MCF 10A (cell line): ENCODE results near the gene TAOK2. TPM values are rescaled to one million over a fixed set of nuclear protein-coding genes. Genes with fewer than 3 reads are reported as not detected.

ENCODE experiments used
- BruUV-seq: library from RNA; stranded (reverse); fragments of 400-500 nt; replicated peaks from 2 replicates; lab custom pipeline; 2021; lab: Mats Ljungman, UMichigan
- CTCF ChIA-PET: fragments of 300-600 bp; sonication (Branson Sonifier 250); formaldehyde crosslinking; extraction: SDS; loops from one replicate; lab custom pipeline; 2021; ENCODE audit warnings: antibody characterized with exemption, inconsistent platforms; lab: Yijun Ruan, JAX
- POLR2A ChIA-PET: fragments of 300-600, 350-650 bp; sonication (Branson Sonifier 250); formaldehyde crosslinking; extraction: SDS; loops from one replicate; lab custom pipeline; 2020; ENCODE audit warnings: antibody characterized with exemption, inconsistent platforms; lab: Yijun Ruan, JAX
- DNase-seq: peaks from one replicate; pipeline ENCODE4 v3.0.0-alpha.2; 2018; ENCODE audit not compliant: unreplicated experiment
- H3K27ac Mint-ChIP-seq: one replicate; pipeline ENCODE4 v1.8.0; 2022; ENCODE audit warnings: mild to moderate bottlenecking, low read depth, mixed read lengths; ENCODE audit not compliant: unreplicated experiment
- H3K27me3 Mint-ChIP-seq: one replicate; pipeline ENCODE4 v1.8.0; 2022; ENCODE audit warnings: mixed read lengths; ENCODE audit not compliant: insufficient read depth, unreplicated experiment
- H3K36me3 Mint-ChIP-seq: one replicate; pipeline ENCODE4 v1.8.0; 2022; ENCODE audit warnings: mild to moderate bottlenecking, moderate library complexity, mixed read lengths; ENCODE audit not compliant: insufficient read depth, unreplicated experiment
- H3K4me1 Mint-ChIP-seq: one replicate; pipeline ENCODE4 v1.8.0; 2022; ENCODE audit warnings: mixed read lengths; ENCODE audit not compliant: insufficient read depth, unreplicated experiment
- H3K4me3 Mint-ChIP-seq: one replicate; pipeline ENCODE4 v1.8.0; 2022; ENCODE audit warnings: mild to moderate bottlenecking, moderate library complexity, mixed read lengths; ENCODE audit not compliant: unreplicated experiment
- H3K9me3 Mint-ChIP-seq: one replicate; pipeline ENCODE4 v1.8.0; 2022; ENCODE audit warnings: mixed read lengths; ENCODE audit not compliant: unreplicated experiment
- intact Hi-C: fragments of 100-400 bp; cut with micrococcal nuclease; formaldehyde crosslinking; loops from 2 replicates; pipeline ENCODE4 v1.14.1; 2022
- total RNA-seq: library from RNA; stranded (reverse); gene quantifications from 2 replicates; pipeline ENCODE4 v1.2.3, GENCODE V29; 2022
- TF ChIP-seq, protein P1 (sequence below): fragments of 200-600 bp; IDR thresholded peaks from one replicate; pipeline ENCODE4 v1.8.0; 2022; ENCODE audit warnings: antibody characterized with exemption, mild to moderate bottlenecking; ENCODE audit not compliant: unreplicated experiment

TAOK2 gene
- total RNA-seq, 1 experiment from 2014 or later = 29.3 TPM

DNA sequence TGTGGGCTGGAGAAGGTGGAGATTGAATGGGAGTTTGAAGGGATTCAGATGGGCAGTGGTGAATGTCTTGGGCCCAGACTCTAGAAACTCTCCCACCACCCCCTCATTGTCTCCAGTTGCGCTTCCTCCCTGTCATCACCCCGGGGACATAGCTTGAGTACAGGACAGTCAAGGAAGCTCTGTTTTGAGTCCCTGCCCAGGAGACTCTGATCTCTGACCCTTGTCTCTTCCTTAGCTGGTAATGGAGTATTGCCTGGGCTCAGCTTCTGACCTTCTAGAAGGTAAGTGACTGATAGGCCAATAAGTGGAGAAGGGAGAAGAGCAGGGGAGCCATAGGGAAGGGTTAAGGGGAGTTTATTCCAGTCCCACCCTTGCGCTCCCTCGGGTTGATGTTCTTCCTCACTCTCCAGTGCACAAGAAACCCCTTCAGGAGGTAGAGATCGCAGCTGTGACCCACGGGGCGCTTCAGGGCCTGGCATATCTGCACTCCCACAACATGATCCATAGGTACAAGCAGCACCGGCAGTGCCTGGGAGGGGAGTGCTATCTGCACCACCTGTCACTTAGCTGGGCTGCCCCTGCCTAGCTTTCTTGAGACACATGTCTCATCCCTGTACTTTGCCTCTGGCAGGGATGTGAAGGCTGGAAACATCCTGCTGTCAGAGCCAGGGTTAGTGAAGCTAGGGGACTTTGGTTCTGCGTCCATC is 5.0 kb downstream of the TAOK2 start:
- Mint-ChIP-seq H3K36me3 (peaks cover 57% of the 10 kb centered on the region), H3K27ac (no peak overlapping the region), H3K4me1 (peaks cover 27% of the 10 kb centered on the region), H3K9me3 (no peaks in the 10 kb centered on the region), H3K4me3 (no peak overlapping the region), H3K27me3 (no peaks in the 10 kb centered on the region)
- POLR2A ChIA-PET = interaction anchor here (2.2 kb wide), 1 partner anchor 52 kb away, joined by 7 read pairs; the partner anchor contains the start of gene KCTD13
- TF ChIP-seq, protein P1, sequence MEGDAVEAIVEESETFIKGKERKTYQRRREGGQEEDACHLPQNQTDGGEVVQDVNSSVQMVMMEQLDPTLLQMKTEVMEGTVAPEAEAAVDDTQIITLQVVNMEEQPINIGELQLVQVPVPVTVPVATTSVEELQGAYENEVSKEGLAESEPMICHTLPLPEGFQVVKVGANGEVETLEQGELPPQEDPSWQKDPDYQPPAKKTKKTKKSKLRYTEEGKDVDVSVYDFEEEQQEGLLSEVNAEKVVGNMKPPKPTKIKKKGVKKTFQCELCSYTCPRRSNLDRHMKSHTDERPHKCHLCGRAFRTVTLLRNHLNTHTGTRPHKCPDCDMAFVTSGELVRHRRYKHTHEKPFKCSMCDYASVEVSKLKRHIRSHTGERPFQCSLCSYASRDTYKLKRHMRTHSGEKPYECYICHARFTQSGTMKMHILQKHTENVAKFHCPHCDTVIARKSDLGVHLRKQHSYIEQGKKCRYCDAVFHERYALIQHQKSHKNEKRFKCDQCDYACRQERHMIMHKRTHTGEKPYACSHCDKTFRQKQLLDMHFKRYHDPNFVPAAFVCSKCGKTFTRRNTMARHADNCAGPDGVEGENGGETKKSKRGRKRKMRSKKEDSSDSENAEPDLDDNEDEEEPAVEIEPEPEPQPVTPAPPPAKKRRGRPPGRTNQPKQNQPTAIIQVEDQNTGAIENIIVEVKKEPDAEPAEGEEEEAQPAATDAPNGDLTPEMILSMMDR = no peak
- CTCF ChIA-PET = interaction anchor here (0.5 to 1.2 kb wide), 5 partner anchors 34 to 341 kb away, joined by 3 to 4 read pairs (median 3); no protein-coding TSS in a partner anchor
- intact Hi-C loops = no loop called here
- no TSS peak for BruUV-seq
- DNase-seq = no peak

DNA sequence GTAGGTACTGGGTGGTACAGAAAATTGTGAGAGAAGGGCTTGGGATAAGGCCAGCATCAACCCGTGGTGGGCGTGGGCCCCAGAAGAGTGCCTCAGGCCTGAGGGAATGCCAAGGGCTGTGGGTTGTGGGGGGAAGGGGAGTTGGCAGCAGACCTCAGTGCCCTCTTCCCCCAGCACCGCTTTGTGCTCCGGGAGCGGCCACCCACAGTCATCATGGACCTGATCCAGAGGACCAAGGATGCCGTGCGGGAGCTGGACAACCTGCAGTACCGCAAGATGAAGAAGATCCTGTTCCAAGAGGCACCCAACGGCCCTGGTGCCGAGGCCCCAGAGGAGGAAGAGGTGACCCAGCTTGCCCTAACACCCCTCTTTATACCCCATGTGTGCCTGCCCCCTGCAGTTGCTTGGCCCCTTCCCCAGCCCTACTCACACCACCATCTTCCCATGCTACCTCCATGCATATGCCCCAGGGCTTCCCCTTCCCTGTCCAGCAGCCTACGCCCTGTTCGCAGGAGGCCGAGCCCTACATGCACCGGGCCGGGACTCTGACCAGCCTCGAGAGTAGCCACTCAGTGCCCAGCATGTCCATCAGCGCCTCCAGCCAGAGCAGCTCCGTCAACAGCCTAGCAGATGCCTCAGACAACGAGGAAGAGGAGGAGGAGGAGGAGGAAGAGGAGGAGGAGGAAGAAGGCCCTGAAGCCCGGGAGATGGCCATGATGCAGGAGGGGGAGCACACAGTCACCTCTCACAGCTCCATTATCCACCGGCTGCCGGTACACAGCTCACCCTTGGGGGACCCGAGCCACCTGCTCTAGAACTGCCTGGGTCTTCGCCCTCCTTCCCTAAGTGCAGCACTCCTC is 9.1 kb downstream of the TAOK2 start:
- Mint-ChIP-seq H3K36me3 (peaks cover 80% of the 10 kb centered on the region), H3K27ac (peak overlapping the region; percentile 19), H3K9me3 (no peaks in the 10 kb centered on the region), H3K27me3 (no peaks in the 10 kb centered on the region), H3K4me3 (no peak overlapping the region), H3K4me1 (no peaks in the 10 kb centered on the region)
- intact Hi-C loops = no loop called here
- ChIA-PET CTCF (interaction anchor here (0.5 to 1.1 kb wide), 3 partner anchors 10 to 175 kb away, joined by 3 read pairs; no protein-coding TSS in a partner anchor), POLR2A (interaction anchor here (1.0 to 1.2 kb wide), 2 partner anchors 8 to 22 kb away, joined by 3 to 4 read pairs; no protein-coding TSS in a partner anchor)
- no peak for DNase-seq
- no TSS peak for BruUV-seq
- TF ChIP-seq, protein P1 = no peak

DNA sequence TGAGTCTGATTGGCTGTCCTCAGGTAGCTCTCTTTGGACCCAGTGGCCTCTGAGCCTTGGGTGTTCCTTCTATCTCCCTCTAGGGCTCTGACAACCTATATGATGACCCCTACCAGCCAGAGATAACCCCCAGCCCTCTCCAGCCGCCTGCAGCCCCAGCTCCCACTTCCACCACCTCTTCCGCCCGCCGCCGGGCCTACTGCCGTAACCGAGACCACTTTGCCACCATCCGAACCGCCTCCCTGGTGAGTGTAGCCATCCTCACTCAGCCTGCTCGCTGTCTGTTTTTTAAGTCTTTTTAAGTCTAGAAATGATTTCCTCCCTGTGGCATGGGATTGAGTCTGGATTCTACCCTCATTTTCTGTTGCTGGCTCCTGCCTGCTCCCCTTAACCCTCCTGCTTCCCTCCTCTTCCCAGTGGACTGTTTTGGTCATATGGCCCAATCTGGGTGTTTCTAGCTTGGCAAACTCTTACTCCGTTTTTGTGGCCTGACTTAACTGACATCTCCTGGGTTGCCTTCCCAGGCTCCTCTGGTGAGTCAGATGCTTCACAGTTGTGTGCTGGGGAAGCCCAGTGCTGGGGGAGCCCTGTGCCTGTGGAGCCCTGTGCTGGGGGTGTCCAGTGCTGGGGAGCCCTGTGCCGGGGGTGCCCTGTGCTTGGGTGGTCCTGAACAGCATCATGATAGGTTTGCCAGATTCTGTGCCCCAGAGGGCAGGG is 9.9 kb downstream of the TAOK2 start:
- no TSS peak for BruUV-seq
- peaks cover 72% of the 10 kb centered on the region for H3K36me3 Mint-ChIP-seq
- intact Hi-C loops = no loop called here

More for the DNA sequence above, 9.9 kb downstream of the TAOK2 start:
- POLR2A ChIA-PET = interaction anchor here (1.0 to 3.3 kb wide), 2 partner anchors 9 to 23 kb away, joined by 4 to 20 read pairs; partner anchors contain the start of gene TAOK2
- Mint-ChIP-seq H3K27me3 (no peaks in the 10 kb centered on the region), H3K9me3 (no peaks in the 10 kb centered on the region), H3K4me1 (no peaks in the 10 kb centered on the region), H3K27ac (no peak overlapping the region), H3K4me3 (no peak overlapping the region)
- TF ChIP-seq, protein P1 = no peak
- CTCF ChIA-PET = interaction anchor here (0.5 to 0.6 kb wide), 2 partner anchors 8 to 81 kb away, joined by 3 to 4 read pairs; no protein-coding TSS in a partner anchor
- DNase-seq = no peak
